ENCODE data around the gene MYBPH.

DNA sequence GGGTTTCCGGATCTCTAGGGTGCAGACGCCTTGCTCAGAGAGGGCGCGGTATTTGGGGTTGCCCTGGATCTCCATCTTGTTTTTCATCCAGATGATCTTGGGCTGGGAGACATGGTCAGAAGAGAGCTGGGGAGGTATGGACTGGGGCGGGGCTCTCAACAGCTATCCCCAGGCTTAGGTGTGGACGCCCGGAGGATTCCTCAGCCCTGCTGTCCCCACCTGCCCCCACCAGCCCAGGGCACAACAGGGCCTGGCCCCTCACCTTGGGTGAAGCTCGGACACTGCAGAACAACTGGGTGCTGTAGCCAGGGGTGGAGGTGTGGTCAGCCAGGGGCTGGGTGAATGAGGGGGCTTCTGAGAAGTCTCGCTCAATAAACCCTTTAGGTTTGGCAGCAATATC lies 6.6 kb downstream of the MYBPH start:
- TF ChIP-seq POLR2A (IDR thresholded peaks at IDR 0.05; ENCODE audit: low read depth, low read length), result no peak
- no peak for TF ChIP-seq TAF1 (IDR thresholded peaks at IDR 0.05; ENCODE audit: borderline replicate concordance, low read depth, low read length)

All from GM12892 (cell line).